MM.1S (cell line): ENCODE data around the gene CAPN12.

Experiments used
- EZH2 ChIP-seq: fragments of 300-600 bp; sonication (generic); optimal IDR thresholded peaks from 2 replicates; pipeline ENCODE3; 2017; ENCODE audit warnings: low read depth, mild to moderate bottlenecking, antibody characterized with exemption, low read length, mixed read lengths
- EZH2phosphoT487 ChIP-seq: fragments of 300-600 bp; sonication (generic); IDR thresholded peaks from 2 replicates; pipeline ENCODE4 v1.6.1; 2018; ENCODE audit warnings: antibody characterized with exemption, low read length
- TF ChIP-seq, protein P1 (sequence below): fragments of 300-600 bp; sonication (generic); IDR thresholded peaks from 2 replicates; pipeline ENCODE4 v1.5.1; 2016; ENCODE audit warnings: antibody characterized with exemption, low read length, mixed read lengths

DNA sequence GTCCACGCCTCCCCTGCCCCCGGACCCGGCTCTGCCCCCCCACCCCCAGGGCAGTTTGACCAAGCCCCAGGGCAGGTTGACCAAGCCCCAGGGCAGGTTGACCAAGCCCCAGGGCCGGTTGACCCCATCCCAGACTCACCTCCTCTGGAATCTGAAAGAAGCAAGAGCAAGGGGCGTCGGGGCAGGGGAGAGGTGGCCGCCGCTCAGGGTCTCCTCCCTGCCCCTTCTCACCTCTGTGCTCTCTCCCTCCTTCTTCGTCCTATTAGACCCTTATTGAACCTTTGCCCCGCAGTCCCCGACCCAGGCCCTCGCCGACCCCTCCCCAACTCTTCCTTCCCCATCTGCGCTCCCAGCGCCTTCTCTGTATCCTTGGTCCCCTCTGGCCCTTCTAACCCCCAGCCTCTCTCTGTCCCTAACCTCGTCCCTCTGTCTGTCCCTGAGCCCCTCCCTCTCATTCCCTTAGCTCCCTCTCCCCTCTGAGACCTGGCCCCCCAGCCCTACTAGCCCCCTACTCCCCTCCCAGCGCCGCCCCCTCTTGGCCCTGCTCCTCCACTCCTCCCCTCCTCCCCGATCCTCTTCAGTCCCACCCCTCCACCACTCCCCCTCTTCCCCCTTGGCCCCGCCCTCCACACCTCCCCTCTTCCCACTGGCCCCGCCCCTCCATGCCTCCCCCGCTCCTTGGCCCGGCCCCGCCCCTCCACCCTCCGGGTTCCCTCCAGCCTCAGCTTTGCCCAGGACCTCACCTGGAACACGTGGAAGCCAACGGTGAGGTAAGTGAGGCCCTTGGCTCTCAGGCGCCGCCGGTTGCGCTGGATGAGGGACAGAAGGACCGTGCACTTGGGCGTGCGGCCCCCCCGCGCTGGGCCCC, 7.6 kb downstream of the CAPN12 start:
- TF ChIP-seq, protein P1, sequence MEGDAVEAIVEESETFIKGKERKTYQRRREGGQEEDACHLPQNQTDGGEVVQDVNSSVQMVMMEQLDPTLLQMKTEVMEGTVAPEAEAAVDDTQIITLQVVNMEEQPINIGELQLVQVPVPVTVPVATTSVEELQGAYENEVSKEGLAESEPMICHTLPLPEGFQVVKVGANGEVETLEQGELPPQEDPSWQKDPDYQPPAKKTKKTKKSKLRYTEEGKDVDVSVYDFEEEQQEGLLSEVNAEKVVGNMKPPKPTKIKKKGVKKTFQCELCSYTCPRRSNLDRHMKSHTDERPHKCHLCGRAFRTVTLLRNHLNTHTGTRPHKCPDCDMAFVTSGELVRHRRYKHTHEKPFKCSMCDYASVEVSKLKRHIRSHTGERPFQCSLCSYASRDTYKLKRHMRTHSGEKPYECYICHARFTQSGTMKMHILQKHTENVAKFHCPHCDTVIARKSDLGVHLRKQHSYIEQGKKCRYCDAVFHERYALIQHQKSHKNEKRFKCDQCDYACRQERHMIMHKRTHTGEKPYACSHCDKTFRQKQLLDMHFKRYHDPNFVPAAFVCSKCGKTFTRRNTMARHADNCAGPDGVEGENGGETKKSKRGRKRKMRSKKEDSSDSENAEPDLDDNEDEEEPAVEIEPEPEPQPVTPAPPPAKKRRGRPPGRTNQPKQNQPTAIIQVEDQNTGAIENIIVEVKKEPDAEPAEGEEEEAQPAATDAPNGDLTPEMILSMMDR = no peak
- no peak for TF ChIP-seq EZH2
- no peak for TF ChIP-seq EZH2phosphoT487
